SU-DHL-6 (cell line): Measurements from ENCODE around the gene ALG11.
A peak's percentile ranks its signal among the peaks of the same experiment; 100 is the strongest.

Experiments used
- EZH2phosphoT487 ChIP-seq: fragments of 200-600 bp; sonication (generic), shearing (Covaris generic); conservative IDR thresholded peaks from 2 replicates; pipeline ENCODE4 v1.6.1; 2018; ENCODE audit warnings: mild to moderate bottlenecking, antibody characterized with exemption, low read length, moderate library complexity, mixed read lengths
- TF ChIP-seq, protein P1 (sequence below): fragments of 200-600 bp; sonication (generic); IDR thresholded peaks from one replicate; pipeline ENCODE4 v1.5.1; 2017; ENCODE audit warnings: antibody characterized with exemption, mild to moderate bottlenecking, low read length, moderate library complexity; ENCODE audit not compliant: insufficient read depth, poor library complexity, severe bottlenecking

DNA sequence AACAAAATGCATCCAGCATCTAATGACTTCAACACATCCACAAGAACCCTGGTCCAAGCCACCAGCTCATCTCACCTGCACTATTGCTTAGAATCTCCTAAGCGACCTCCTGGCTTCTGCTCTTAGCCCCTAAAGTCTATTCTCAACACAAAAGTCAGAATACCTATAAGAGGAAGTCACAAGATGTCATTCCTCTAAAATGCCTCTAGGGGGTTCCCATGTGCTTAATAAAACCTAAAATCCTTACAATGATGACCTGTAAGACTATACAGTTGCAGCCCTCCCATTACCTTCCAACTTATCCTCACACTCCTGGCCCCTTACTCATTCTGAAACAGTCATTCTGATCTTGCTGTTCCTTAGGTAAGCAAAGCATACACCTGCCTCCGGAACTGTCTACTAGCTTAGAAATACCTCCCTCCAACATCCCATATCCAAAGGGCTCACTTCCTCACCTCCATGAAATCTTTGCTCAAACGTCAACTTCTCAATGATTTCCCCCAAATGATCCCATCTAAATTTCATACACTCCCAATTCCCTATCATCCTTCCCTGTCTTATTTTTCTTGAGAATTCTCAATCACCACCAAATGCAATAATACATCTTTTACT, 11.0 kb upstream of the ALG11 start:
- TF ChIP-seq, protein P1, sequence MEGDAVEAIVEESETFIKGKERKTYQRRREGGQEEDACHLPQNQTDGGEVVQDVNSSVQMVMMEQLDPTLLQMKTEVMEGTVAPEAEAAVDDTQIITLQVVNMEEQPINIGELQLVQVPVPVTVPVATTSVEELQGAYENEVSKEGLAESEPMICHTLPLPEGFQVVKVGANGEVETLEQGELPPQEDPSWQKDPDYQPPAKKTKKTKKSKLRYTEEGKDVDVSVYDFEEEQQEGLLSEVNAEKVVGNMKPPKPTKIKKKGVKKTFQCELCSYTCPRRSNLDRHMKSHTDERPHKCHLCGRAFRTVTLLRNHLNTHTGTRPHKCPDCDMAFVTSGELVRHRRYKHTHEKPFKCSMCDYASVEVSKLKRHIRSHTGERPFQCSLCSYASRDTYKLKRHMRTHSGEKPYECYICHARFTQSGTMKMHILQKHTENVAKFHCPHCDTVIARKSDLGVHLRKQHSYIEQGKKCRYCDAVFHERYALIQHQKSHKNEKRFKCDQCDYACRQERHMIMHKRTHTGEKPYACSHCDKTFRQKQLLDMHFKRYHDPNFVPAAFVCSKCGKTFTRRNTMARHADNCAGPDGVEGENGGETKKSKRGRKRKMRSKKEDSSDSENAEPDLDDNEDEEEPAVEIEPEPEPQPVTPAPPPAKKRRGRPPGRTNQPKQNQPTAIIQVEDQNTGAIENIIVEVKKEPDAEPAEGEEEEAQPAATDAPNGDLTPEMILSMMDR = peak; percentile 44
- TF ChIP-seq EZH2phosphoT487 = no peak
